GM18867 (cell line): Measurements from ENCODE around the gene TMC4.
A peak's percentile ranks its signal among the peaks of the same experiment; 100 is the strongest.

ENCODE experiments used
- ATAC-seq: cut with Tn5 transposase; IDR thresholded peaks from one replicate; pipeline ENCODE4 v1.9.1; 2021; ENCODE audit warnings: mild to moderate bottlenecking, moderate library complexity; ENCODE audit not compliant: unreplicated experiment

Gene TMC4

DNA sequence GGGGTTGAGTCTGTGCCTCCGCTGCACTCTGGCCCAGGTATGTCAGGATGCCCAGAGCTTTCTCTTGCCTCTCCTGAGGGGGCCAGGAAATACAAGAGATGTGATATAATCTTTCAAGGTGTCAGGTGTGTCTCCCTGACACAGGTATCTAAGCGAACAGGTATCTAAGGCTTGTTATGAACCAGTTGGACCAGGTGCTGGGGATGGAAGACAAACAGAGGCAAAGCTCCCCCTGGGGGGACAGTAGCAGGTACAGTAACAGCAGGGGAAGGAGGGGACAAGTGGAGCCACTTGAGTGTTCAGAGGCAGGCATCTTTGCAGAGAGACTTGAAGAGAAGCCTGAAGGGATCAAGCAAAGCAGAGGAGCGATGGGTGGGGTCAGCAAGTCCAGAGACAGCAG is 16.0 kb downstream of the TMC4 start:
- no peak for ATAC-seq

DNA sequence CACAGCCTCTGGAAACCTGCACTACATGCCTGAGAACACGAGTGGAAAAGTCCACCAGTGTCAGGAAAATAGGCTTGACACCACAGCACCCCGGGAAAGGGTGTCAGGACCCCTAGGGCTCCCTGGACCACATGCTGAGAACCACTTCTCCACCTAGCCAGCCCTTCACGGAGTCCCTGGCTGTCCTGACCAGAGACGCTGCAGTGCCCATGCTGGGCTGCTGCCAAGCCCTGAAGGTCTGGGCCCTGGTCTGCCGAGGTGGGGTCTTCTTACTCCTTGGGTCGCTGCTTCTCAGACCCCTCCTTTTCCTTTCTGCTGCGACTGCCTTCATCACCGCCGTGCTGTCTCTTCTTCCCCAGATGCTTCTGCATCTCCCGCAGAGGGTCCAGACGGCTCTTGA is 16.5 kb downstream of the TMC4 start:
- no peak for ATAC-seq

DNA sequence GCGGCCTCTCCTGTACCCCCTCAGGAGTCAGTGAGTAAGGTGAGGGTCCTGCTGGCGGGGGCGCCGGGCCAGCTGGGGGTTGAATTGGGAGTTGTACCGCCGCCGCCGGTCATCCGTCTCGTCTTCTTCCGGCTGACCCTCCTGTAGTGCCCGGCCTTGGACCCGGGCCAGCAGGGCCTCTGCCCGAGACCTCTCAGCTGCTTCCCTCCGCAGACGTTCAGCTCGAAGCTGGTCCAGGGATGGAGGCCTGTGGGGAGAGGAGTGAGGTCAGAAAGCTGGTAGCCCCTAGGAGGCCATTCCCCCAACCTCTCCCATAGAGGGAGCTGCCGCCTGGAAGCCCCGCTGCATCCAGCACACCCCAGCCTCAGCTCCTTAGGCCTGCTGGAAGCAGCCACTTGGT is 17.3 kb downstream of the TMC4 start:
- no peak for ATAC-seq

DNA sequence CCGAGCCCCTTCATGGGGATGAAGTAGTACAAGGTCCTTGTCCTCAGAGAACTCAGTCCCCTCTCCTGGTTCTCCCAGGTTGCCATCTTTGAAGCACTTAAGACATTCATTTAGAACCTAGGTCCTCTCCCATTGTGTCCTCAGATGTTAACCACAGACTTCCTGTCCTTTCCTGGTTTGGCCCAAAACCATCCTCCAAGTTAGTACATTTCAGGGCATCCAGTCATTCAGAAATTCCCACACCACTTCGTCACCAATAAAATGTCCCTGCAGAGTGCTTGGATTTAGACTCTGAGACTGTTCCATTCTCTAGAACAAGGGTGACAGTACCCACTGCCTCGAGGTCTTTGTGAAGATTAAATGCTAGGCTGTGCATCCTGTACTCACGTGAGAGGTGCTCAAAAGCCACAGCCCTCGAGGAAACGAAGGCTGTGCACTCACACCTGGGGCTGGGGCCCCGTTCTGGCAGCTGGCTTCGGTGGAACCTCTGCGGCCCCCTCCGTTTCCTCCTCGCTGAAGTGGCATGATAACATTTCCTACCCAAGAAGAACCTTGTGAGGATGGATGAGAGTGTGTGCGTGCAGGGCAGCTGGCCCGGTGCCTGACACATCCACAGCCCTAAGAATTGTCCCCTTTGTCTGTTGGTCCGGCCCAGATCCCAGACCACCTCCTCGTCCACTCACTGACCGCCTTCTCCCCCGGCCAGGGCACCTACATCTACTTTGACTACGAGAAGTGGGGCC is 18.2 kb downstream of the TMC4 start:
- ATAC-seq: no peak

DNA sequence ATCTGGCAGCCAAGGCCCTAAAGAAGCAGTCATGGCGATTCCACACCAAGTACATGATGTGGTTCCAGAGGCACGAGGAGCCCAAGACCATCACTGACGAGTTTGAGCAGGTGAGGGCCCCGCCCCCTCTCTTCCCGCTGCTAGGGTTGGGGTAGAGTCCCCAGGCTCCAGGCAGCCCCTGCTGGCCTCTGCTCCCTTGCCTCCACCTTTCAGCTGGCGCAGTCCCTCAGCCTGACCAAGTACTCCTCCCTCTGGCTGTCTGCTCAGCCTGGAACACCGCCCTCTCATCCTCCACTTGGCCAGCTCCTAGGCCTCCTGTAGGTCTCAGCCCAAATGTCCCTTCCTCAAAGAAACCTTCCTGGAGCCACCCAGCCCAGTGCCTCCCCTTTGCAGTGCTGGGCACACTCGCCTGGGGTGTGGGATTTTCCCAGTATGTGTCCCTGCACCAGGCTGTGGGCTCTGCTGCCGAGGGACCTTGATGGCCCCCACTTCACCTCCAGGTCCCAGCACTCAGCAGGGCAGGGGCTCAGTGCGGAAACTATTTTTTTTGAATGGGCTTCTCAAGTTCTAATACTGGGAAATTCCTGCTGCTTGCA is 19.1 kb downstream of the TMC4 start:
- no peak for ATAC-seq

DNA sequence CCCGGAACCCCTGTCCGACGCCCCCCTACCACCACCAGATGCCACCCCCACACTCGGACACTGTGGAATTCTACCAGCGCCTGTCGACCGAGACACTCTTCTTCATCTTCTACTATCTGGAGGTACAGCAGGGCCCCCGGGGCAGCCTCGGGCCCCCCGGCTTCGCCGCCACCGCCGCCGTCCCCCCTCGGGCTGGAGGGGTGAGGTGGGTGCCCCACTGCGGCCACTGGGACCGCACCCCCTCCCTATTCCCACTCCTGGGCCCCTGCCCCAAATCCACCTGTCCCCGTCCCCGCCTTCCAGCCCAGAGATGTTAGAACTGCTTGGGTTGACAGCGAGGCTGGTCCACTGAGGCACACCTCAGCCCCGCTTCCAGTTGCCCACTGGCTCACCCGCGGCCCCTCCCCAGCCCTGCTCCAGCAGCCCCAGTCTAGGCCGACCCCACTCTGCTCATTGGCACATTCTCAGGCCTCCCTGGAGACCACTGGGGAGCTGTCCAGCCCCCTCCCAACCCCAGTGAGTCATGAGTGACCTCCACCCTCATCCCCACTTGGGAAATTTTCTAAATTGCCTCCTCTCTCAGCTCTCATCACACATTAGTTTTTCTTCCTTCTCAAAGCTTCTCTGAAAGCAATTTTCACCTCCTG is 20.0 kb downstream of the TMC4 start:
- ATAC-seq: no peak

DNA sequence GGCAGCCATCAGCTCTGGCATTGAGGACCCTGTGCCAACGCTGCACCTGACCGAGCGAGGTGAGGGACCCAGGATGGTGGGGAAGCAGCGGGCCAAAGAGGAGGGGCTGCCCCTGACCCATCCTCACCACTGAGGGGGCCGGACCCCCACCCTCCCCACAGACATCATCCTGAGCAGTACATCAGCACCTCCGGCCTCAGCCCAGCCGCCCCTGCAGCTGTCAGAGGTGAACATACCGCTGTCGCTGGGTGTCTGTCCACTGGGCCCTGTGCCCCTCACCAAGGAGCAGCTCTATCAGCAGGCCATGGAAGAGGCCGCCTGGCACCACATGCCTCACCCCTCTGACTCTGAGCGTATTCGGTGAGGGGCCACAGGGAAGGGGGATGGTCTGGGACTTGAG is 20.7 kb downstream of the TMC4 start:
- ATAC-seq: no peak

DNA sequence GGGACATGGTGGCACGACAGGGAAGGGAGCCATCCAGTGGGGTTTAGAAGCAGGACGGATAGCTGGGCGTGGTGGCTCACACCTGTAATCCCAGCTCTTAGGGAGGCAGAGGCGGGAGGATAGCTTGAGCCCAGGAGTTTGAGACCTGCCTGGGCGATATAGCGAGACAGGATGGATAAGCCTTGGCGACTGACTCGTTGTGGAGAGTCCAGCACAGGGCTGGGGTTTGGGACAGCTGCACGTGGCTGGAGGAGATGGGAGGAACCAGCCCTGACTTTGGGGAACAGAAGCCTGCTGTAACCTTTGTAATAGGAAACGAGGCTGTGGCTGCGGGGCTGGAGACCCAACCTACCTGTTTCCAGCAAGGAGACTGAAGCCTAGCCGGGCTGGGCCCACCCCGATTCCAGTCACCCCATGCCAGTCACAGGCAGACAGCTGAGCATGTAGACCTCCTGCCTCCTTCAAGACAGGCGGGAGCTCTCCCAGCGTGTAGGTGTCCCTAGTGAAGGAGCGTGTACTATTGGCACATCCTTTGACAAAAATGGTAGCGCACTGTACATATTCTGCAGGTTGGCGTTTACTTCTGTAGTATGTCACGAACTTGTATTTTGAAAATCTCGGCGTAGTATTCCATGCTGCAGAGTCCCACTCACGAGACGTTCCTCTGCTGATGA is 21.5 kb downstream of the TMC4 start:
- ATAC-seq: no peak

DNA sequence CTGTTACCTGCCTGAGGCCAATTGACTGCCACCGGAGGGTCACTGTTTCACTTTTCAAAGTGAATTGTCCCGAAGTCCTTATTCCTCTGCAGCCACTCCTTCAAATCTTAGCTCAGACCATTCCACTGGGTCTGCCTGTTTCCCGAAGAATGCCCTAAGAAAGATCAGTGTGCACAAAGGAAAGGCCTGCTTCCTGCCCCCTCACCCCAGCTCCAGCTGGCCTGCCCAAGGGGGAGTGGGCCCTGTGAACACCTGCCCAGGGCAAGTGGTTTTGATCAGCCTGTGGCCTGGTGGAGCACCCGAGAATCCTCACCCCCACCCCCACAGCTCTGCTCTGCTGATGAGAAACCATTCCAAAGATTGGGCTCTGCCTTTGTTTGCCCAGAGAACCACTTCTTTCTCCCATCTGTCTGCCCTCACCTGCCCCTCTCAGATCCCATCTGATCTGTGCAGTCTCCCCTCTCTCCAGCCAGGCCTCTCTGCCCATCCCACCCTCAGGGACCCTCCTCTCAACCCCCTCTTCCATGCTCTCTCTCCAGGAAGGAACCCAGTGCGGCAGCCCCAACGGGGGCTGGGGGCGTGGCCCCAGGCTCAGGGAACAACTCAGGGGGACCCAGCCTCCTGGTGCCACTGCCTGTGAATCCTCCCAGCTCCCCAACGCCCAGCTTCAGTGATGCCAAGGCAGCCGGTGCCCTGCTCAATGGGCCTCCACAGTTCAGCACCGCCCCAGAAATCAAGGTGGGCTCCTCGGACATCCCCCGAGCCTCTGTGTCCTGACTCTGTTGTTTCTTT is 23.7 kb downstream of the TMC4 start:
- no peak for ATAC-seq

DNA sequence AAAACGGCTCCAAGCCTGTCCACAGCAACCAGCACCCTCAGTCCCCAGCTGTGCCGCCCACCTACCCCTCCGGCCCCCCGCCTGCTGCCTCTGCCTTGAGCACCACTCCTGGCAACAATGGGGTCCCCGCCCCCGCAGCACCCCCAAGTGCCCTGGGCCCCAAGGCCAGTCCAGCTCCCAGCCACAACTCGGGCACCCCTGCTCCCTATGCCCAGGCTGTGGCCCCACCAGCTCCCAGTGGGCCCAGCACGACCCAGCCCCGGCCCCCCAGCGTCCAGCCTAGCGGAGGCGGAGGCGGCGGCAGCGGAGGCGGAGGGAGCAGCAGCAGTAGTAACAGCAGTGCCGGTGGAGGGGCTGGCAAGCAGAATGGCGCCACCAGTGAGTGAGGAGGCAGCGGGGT is 24.8 kb downstream of the TMC4 start:
- ATAC-seq: no peak

DNA sequence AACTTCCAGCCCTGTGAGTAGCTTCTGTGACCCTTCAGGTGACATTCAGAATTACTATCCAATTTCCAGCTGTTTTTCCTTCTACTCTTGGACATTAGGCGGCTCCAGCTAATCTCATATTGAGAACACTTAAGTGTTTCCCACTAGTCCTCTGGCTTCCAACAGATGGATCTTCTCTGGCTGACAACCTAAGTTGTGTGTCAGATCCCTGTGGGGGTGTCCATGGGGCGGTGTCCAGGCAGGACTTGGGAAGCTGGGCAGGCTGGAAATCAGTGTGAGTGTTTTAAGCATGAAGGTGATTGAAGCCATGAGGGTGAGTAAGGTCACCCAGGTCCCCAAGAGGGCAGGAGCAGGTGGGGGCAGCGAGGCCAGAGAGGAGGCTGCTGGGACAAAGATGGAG is 25.3 kb downstream of the TMC4 start:
- no peak for ATAC-seq

DNA sequence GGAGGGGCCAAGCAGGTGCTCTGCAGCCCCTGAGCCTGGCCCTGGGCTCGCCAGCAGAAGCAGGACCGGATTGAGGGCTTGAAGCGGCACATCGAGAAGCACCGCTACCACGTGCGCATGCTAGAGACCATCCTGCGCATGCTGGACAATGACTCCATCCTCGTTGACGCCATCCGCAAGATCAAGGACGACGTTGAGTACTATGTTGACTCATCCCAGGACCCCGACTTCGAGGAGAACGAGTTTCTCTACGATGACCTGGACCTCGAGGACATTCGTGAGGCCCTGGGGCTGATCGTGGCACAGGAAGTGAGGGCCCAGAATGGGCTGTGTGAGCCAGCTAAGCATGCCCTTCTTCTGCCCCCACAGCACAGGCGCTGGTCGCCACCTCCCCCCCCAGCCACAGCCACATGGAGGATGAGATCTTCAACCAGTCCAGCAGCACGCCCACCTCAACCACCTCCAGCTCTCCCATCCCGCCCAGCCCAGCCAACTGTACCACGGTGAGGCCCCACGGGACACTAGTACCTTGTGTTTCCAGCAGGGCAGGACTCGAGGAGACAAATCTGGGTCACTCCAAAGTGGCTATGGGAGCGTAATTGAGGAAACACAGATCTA is 27.3 kb downstream of the TMC4 start:
- no peak for ATAC-seq

DNA sequence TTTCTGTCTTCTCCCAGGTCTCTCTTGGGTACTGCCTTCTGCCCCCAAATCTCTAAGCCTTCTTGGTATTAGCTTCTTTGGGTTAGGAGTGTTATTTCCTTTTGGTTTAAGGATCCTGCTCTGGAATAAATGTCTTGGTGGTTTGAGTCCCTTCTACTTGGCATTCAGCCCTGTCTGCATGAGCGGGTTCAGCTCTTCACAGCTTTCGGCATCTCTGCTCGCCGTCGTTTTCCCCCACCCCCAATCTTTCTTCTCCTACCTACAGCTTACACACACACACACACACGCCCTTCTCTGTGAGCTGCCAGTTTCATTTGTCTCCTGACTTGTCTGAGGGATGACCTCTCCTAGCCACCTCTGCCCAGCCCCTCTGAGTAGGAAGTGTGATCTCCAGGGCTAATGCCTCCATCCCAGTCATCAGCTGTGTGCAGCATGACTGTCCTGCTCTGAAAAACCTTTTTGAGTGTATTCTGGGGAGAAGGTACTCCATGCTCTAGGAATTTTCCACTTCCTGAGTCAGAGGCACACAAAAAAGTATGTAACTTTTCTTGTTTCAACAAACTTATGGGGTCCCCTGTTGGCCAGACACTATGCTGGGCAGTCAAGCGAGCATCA is 30.7 kb downstream of the TMC4 start:
- ATAC-seq: no peak

DNA sequence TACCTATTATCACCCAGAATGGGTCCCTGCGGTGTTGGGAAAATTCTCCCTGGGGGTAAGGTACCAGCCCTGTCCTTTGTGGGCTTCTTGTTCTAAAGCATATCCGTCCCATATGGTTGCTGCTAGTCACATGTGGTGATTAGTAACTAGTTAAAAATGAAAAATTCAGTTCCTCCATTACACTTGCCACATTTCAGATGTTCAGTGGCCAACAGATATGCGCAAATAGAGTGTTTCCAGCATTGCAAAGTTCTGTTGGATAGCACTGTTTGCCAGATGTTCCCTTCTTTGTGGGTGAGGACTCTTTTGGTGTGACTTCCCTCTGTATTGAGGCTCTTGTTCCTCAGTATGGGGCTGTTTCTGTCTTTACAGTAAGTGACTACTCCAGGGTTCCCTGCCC is 31.6 kb downstream of the TMC4 start:
- ATAC-seq: no peak

DNA sequence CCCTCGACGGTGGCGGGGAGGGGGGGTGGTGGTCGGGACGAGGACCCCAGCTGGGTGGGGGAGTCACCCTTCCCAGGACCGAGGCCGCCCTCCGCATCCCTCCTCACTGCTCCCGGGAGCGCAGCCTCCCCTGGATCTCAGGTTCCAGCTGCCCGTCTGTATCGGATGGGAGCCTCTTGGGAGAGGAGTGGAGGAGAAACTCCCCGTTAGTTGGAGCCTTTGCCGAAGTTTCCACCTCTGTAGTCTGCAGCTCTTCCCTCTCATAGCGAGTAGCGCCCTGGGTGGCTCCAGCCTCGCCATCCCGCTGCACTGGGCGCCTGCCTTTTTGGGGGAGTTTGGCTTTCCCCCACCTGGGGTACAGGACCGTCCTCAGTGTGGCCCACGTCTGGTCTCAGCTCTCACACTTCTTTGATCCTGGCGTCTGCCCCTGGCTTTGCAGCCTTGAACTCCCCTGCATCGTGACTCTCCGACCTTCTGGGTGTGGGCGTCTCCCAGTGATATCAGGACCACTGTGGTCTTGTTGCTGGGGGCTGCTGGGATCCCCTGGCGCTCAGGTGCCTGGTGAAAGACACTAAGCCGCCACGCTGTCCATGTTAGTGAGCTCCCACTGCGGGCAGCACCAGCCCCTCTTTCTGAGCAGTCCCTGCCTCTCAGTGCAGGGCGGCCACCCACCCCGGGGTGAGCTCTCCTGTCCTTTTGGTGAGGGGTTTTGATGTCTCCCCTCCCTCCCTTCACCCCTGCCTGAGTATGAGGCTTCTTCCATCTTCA is 34.3 kb downstream of the TMC4 start:
- no peak for ATAC-seq

DNA sequence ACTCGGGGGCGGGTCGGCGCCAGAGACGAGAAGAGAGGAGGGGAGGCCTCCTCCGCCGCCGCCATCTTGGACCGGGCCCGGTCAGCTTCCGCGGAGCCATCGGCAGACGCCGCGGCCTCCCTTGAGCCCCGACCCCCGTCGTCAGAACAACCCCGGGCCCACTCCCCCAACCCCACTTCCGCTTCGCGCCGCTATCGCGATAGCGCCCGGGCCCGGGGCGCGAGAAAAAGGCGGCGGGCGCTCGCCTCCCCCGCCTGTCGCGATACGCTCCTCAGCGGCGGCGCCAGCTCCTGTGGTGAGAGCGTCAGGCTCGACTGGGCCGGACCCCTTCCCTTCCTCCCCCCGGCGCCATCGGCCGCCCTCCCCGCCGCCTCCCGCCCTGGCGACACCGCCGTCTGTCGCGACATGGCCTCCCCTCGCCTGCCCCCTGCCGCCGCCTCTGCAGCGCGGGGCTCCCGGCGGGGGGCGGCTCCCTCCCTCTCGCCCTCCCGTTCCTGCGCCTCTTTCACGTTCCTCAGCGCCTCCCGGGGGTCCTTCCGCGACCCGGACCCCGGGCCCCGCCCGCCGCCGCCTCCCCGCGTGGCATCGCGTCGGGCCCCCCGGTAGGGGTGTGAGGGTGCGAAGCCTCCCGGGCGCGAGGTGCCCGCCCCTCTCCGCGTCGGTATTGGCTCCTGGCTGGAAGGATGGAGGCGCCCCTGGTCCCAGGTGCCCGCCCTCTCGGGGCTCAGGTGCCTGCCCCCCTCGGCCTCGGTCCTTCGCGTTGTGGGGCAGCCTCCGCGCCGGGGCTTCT is 35.1 kb downstream of the TMC4 start, which contains the start of gene CNOT3:
TSS of gene CNOT3 (plus strand) at position 64 of the 790 bp plus-strand sequence. CDS start 5,217 bp downstream, outside the sequence.
- ATAC-seq: no peak

DNA sequence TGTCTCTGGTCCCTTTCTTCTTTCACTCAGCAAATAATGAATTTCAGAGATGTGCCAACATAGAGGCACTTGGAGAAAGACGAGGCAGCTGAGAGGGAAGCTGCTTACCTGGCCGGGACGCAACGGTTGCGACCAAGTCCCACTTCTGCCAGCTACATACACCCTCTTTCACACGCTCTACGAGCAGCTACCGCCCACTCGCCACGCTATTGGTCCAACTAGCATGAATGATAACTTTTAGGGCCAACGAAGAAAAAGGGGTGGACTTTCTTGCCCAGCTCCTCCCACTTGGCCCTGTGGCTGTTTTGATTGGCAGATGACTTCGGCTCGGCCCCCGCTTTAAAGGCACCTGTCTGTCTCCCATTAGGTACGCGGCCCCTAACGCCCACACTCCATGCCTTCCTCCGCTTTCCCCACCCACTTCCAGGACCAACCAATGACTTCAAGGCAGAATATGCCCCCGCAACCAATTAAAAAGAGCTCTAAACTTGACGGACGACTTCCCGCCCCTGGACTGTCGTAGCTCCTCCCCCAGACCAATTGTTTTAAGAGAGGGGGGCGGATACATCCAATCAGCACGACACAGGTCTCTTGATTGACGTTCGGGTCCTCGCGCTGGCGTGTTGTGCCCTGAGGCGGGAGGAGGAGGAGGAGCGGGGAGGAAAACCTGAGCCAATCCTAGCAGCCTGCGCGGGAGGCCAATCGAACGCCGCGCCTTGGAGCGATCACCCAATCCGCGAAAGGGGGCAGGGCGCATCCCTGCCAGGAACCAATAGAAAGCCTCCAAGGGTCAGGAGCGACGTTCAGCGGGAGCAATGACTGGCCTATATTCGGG is 35.9 kb downstream of the TMC4 start:
- peak; percentile 75 for ATAC-seq
